Measurements from ENCODE around the gene GCHFR.

- TF ChIP-seq CTCF (IDR thresholded peaks at IDR 0.05; ENCODE audit: insufficient read depth, low read length) (no peak), REST (IDR thresholded peaks at IDR 0.05; ENCODE audit: insufficient replicate concordance, low read depth) (no peak), POLR2AphosphoS5 (IDR thresholded peaks at IDR 0.05; ENCODE audit: low read depth) (no peak)
Observed at GRCh38 chr15:40796512-40796911, 32.6 kb downstream of the GCHFR start.

Measured in HL-60 (cell line).